Measurements from ENCODE around the gene PNMT. TPM values are rescaled to one million over a fixed set of nuclear protein-coding genes. Genes with fewer than 3 reads are reported as not detected.
A peak's percentile ranks its signal among the peaks of the same experiment; 100 is the strongest.

The PNMT gene
- total and polyA plus RNA-seq, 2 of the 8 experiments (the other 6 are each of a cell fraction or from before 2014, with no cell fraction given) = 5.6 to 10.9 TPM

- peak; percentile 29; the same call in 1 of the 2 replicates for TF ChIP-seq SUZ12 (IDR thresholded peaks at IDR 0.05; ENCODE audit: low read length)
- no peak for TF ChIP-seq JUN (IDR thresholded peaks at IDR 0.05; ENCODE audit: low read depth, low read length)
- Histone ChIP-seq H2BK12ac (ENCODE audit: low read depth, low read length) (peak overlapping the region; percentile 84; the same call in 1 of the 2 replicates), H3K79me2 (ENCODE audit: control insufficient read depth in 1 of 2, insufficient read depth in 2 of 2, low read length in 2 of 2) (no peaks in the 10 kb centered on the region), H2BK20ac (ENCODE audit: low read length) (peak overlapping the region; percentile 48; the same call in 1 of the 2 replicates), H4K20me1 (replicated peaks in 1 of 2; ENCODE audit: control insufficient read depth in 1 of 2, insufficient read depth in 2 of 2, low read length in 2 of 2) (peaks cover 0 to 1% of the 10 kb centered on the region in 2 experiments), H3K27me3 (replicated peaks in 1 of 4; ENCODE audit: control insufficient read depth in 3 of 4, extremely low read depth in 1 of 4, insufficient read depth in 3 of 4, low read length in 3 of 4) (peaks cover 2 to 39% (median 35%) of the 10 kb centered on the region in 4 experiments), H3K4ac (replicated peaks; ENCODE audit: insufficient read length, low read depth, low read length) (no peak overlapping the region), H3K23ac (ENCODE audit: insufficient read length) (no peak overlapping the region), H2BK5ac (ENCODE audit: low read depth, low read length) (peak overlapping the region; percentile 16; the same call in 1 of the 2 replicates), H4K8ac (ENCODE audit: extremely low read depth, insufficient read depth, low read length) (no peak overlapping the region), H2BK15ac (ENCODE audit: low read length) (peak overlapping the region; percentile 92; the same call in 1 of the 2 replicates), H3K4me1 (replicated peaks in 1 of 4; ENCODE audit: control insufficient read depth in 3 of 4, insufficient read depth in 4 of 4, low read length in 3 of 4) (peaks cover 8 to 56% (median 42%) of the 10 kb centered on the region in 4 experiments), H3K36me3 (ENCODE audit: control insufficient read depth in 2 of 4, insufficient read depth in 4 of 4, low read length in 3 of 4) (no peaks in the 10 kb centered on the region), H3K4me3 (ENCODE audit: extremely low read depth in 1 of 4, insufficient read depth in 2 of 4, low read depth in 3 of 4, low read length in 4 of 4) (peak overlapping the region; percentile 64 to 75 (median 68); a peak in 6 of 8 replicates), H3K56ac (replicated peaks; ENCODE audit: insufficient read length, low read depth, low read length) (no peak overlapping the region), H3K9ac (replicated peaks in 1 of 4; ENCODE audit: extremely low read depth in 1 of 4, low read depth in 3 of 4, low read length in 3 of 4) (no peak overlapping the region; a peak in 2 of 7 replicates), H2AK5ac (ENCODE audit: low read depth, low read length) (no peak overlapping the region; the same call in 1 of the 2 replicates), H3K14ac (ENCODE audit: insufficient read length) (no peak overlapping the region), H4K91ac (replicated peaks; ENCODE audit: insufficient read length, low read length) (no peak overlapping the region), H3K4me2 (ENCODE audit: insufficient read depth in 1 of 2, low read depth in 2 of 2, low read length in 2 of 2) (peak overlapping the region; percentile 84 to 86), H3K23me2 (ENCODE audit: low read depth, low read length) (peaks cover 12% of the 10 kb centered on the region), H3K9me3 (ENCODE audit: insufficient read depth in 2 of 2, low read depth in 1 of 2, low read length in 1 of 2) (no peaks in the 10 kb centered on the region), H3K79me1 (ENCODE audit: low read depth, low read length) (0 out of 2 replicates have a peak, but pooled peaks cover 2% of the 10 kb centered on the region), H2BK120ac (replicated peaks; ENCODE audit: low read depth, low read length) (no peak overlapping the region), H3K18ac (ENCODE audit: extremely low read depth, low read length) (peak overlapping the region; percentile 71), H2AFZ (ENCODE audit: low read length) (no peak overlapping the region), H4K5ac (ENCODE audit: insufficient read length, low read depth, low read length) (no peak overlapping the region), H3K27ac (ENCODE audit: low read depth, low read length) (no peak overlapping the region)
- FAIRE-seq (no peak), DNase-seq (ENCODE audit: low read depth in 1 of 2, low spot score in 2 of 2) (no peak)
- 11% methylated on average over 7 of the region's 16 CpGs; no CpG with 5 or more reads in 1 of the 2 experiments for WGBS, 2 experiments (ENCODE audit: extremely low coverage in 1 of 2, insufficient coverage in 1 of 2, insufficient read length in 1 of 2, insufficient replicate concordance in 2 of 2, low coverage in 1 of 2, low lambda C conversion rate in 2 of 2, missing lambda C conversion rate in 1 of 2)
- ChIA-PET CTCF (ENCODE audit: partially characterized antibody) (interaction anchor here (0.7 to 49.2 kb wide), 12 partner anchors 5 to 971 kb away, joined by 3 to 1885 read pairs (median 6); partner anchors contain the start of genes ERBB2, PGAP3, PNMT and PPP1R1B), POLR2A (ENCODE audit: partially characterized antibody) (interaction anchor here (0.7 to 2.0 kb wide), 9 partner anchors 10 to 125 kb away, joined by 3 to 10 read pairs (median 3); partner anchors contain the start of gene MIEN1)
These were observed 40.3 kb upstream of the PNMT start for GRCh38 chr17:39627712-39628516.
